ENCODE results near the gene CHST11.

The CHST11 gene

GRCh38 chr12:104516821-104517220, 60.1 kb downstream of the CHST11 start:
- no peak for DNase-seq (ENCODE audit: low read depth)
- no peak for TF ChIP-seq CTCF (conservative IDR thresholded peaks at IDR 0.05; ENCODE audit: low read depth, low read length)
- H3K4me3 ChIP-seq (ENCODE audit: low read length): no peak overlapping the region

- no peak for DNase-seq (ENCODE audit: low read depth)
- TF ChIP-seq CTCF (conservative IDR thresholded peaks at IDR 0.05; ENCODE audit: low read depth, low read length): no peak
- no peak overlapping the region for H3K4me3 ChIP-seq (ENCODE audit: low read length)
Observed at GRCh38 chr12:104517880-104518279, 61.1 kb downstream of the CHST11 start.

GRCh38 chr12:104519190-104520019, 62.7 kb downstream of the CHST11 start:
- no peak for DNase-seq (ENCODE audit: low read depth)
- no peak for TF ChIP-seq CTCF (conservative IDR thresholded peaks at IDR 0.05; ENCODE audit: low read depth, low read length)
- no peak overlapping the region for H3K4me3 ChIP-seq (ENCODE audit: low read length)

- TF ChIP-seq CTCF (conservative IDR thresholded peaks at IDR 0.05; ENCODE audit: low read depth, low read length): no peak
- no peak for DNase-seq (ENCODE audit: low read depth)
- H3K4me3 ChIP-seq (ENCODE audit: low read length): no peak overlapping the region
Observed at GRCh38 chr12:104520242-104520900, 63.6 kb downstream of the CHST11 start.

GRCh38 chr12:104521731-104522130, 65.0 kb downstream of the CHST11 start:
- TF ChIP-seq CTCF (conservative IDR thresholded peaks at IDR 0.05; ENCODE audit: low read depth, low read length): no peak
- DNase-seq (ENCODE audit: low read depth): no peak
- H3K4me3 ChIP-seq (ENCODE audit: low read length): no peak overlapping the region

- no peak for TF ChIP-seq CTCF (conservative IDR thresholded peaks at IDR 0.05; ENCODE audit: low read depth, low read length)
- no peak for DNase-seq (ENCODE audit: low read depth)
- no peak overlapping the region for H3K4me3 ChIP-seq (ENCODE audit: low read length)
Observed at GRCh38 chr12:104522985-104523722, 66.4 kb downstream of the CHST11 start.

Data from retinal pigment epithelial cell (primary cell).